ENCODE results near the gene PRPSAP1.

PRPSAP1 gene

GRCh38 chr17:76268991-76269981 lies 84.4 kb downstream of the PRPSAP1 start:
- TF ChIP-seq POLR2AphosphoS5 (IDR thresholded peaks at IDR 0.05; ENCODE audit: low read depth, low read length), result peak; percentile 8; the same call in 1 of the 2 replicates
- TF ChIP-seq TAF1 (IDR thresholded peaks at IDR 0.05; ENCODE audit: borderline replicate concordance, insufficient read depth, low read length), result no peak

- no peak for TF ChIP-seq FOXP2 (optimal IDR thresholded peaks at IDR 0.05; ENCODE audit: borderline replicate concordance, extremely low read depth, extremely low read length, insufficient read depth)
- TF ChIP-seq TAF1 (IDR thresholded peaks at IDR 0.05; ENCODE audit: borderline replicate concordance, insufficient read depth, low read length), result peak; percentile 79
- TF ChIP-seq SIN3A (IDR thresholded peaks at IDR 0.05; ENCODE audit: borderline replicate concordance, insufficient read depth, low read length), result peak; percentile 76; the same call in 1 of the 2 replicates
- TF ChIP-seq POLR2AphosphoS5 (IDR thresholded peaks at IDR 0.05; ENCODE audit: low read depth, low read length), result peak; percentile 91
These were observed 85.5 kb downstream of the PRPSAP1 start for GRCh38 chr17:76268015-76268749.

- no peak for TF ChIP-seq FOXP2 (optimal IDR thresholded peaks at IDR 0.05; ENCODE audit: borderline replicate concordance, extremely low read depth, extremely low read length, insufficient read depth)
- TF ChIP-seq POLR2AphosphoS5 (IDR thresholded peaks at IDR 0.05; ENCODE audit: low read depth, low read length), result peak; percentile 36; the same call in 1 of the 2 replicates
These were observed 86.6 kb downstream of the PRPSAP1 start for GRCh38 chr17:76267051-76267576.

GRCh38 chr17:76266244-76266938 lies 87.3 kb downstream of the PRPSAP1 start:
- no peak for TF ChIP-seq TAF1 (IDR thresholded peaks at IDR 0.05; ENCODE audit: borderline replicate concordance, insufficient read depth, low read length)
- no peak for TF ChIP-seq SIN3A (IDR thresholded peaks at IDR 0.05; ENCODE audit: borderline replicate concordance, insufficient read depth, low read length)
- peak; percentile 32; the same call in 1 of the 2 replicates for TF ChIP-seq POLR2AphosphoS5 (IDR thresholded peaks at IDR 0.05; ENCODE audit: low read depth, low read length)

- no peak for TF ChIP-seq TAF1 (IDR thresholded peaks at IDR 0.05; ENCODE audit: borderline replicate concordance, insufficient read depth, low read length)
- no peak for TF ChIP-seq POLR2AphosphoS5 (IDR thresholded peaks at IDR 0.05; ENCODE audit: low read depth, low read length)
- TF ChIP-seq FOXP2 (optimal IDR thresholded peaks at IDR 0.05; ENCODE audit: borderline replicate concordance, extremely low read depth, extremely low read length, insufficient read depth), result no peak
- TF ChIP-seq REST (IDR thresholded peaks at IDR 0.05; ENCODE audit: insufficient read depth in 1 of 2, low read depth in 2 of 2, low read length in 2 of 2), result no peak
- peak; percentile 81; the same call in 1 of the 2 replicates for TF ChIP-seq SIN3A (IDR thresholded peaks at IDR 0.05; ENCODE audit: borderline replicate concordance, insufficient read depth, low read length)
These were observed 88.0 kb downstream of the PRPSAP1 start for GRCh38 chr17:76265624-76266243.

- TF ChIP-seq TAF1 (IDR thresholded peaks at IDR 0.05; ENCODE audit: borderline replicate concordance, insufficient read depth, low read length), result peak; percentile 78; the same call in 1 of the 2 replicates
- TF ChIP-seq REST (IDR thresholded peaks at IDR 0.05; ENCODE audit: insufficient read depth in 1 of 2, low read depth in 2 of 2, low read length in 2 of 2), result 0 out of 4 replicates have a peak, but pooled peaks of 1 of the 2 experiments have one; percentile 5
- TF ChIP-seq FOXP2 (optimal IDR thresholded peaks at IDR 0.05; ENCODE audit: borderline replicate concordance, extremely low read depth, extremely low read length, insufficient read depth), result no peak
- TF ChIP-seq POLR2AphosphoS5 (IDR thresholded peaks at IDR 0.05; ENCODE audit: low read depth, low read length), result peak; percentile 75
- peak; percentile 97 for TF ChIP-seq SIN3A (IDR thresholded peaks at IDR 0.05; ENCODE audit: borderline replicate concordance, insufficient read depth, low read length)
These were observed 88.7 kb downstream of the PRPSAP1 start, which contains the start of gene UBALD2 for GRCh38 chr17:76264755-76265623. Gene UBALD2, plus strand, starts transcription at chr17:76265348. Its CDS starts 158 bp downstream, at chr17:76265506.
